Activated T-cell treated with anti-CD3 and anti-CD28 coated beads for 24 hours (primary cell): ENCODE data around the gene PIK3CB.
A peak's percentile ranks its signal among the peaks of the same experiment; 100 is the strongest.
"Not testable (repeated sequence)": the region's sequence is repeated elsewhere in the genome, so short reads cannot be mapped to it uniquely, and the experiment has no call there.

Experiments used
- DNase-seq: peaks from one replicate; pipeline ENCODE4 v3.0.0-alpha.2; 2020; ENCODE audit warnings: low read depth

Gene PIK3CB

DNA sequence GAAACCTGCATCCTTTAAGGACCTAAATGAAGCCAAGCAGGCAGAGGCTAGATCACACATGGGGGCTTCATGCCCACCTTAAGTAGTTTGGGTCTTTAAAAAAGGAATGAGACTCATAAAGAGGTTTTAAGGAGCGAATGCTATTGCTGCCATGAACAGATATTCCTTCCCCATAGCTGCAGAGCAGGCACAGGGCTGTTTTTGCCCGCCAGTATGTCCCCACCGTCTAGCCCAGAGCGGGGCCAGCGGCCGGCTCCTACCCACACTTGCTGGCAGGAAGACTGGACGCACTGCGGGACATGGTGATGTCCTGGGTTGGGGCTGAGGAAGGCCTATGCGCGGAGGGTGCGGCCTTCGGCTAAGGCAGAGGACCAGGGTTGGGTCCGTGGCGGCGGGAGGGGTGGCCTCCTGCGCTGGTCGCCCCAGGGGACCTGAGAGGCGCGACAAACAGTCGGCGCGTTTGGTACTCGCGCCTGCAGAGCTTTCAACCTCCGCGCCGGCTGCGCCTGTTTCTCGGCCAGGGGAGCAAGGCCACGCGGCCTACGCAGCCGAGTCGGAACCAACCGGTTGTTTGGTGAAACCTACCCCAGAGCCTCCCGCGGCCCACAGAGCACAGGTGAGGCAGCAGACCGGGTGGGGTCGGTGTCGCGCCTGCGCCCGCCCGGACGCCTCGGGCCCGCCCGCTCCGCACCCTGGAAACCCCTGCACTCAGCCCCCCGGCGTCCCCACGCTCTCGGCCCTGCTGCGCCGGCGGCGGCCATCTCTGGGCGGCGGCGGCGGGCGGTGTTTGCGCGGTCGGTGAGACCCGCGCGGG is 226.2 kb downstream of the PIK3CB start, which contains the start of gene FAIM:
FAIM (plus strand) TSS at position 450 of the 814 bp plus-strand sequence. CDS start 10,956 bp downstream, outside the sequence.
- DNase-seq, result peak; percentile 46

- DNase-seq, result not testable (repeated sequence)
Measured at GRCh38 chr3:138604106-138604595, 230.6 kb downstream of the PIK3CB start.
